ENCODE measurements around the gene ARCN1.

The ARCN1 gene

DNA sequence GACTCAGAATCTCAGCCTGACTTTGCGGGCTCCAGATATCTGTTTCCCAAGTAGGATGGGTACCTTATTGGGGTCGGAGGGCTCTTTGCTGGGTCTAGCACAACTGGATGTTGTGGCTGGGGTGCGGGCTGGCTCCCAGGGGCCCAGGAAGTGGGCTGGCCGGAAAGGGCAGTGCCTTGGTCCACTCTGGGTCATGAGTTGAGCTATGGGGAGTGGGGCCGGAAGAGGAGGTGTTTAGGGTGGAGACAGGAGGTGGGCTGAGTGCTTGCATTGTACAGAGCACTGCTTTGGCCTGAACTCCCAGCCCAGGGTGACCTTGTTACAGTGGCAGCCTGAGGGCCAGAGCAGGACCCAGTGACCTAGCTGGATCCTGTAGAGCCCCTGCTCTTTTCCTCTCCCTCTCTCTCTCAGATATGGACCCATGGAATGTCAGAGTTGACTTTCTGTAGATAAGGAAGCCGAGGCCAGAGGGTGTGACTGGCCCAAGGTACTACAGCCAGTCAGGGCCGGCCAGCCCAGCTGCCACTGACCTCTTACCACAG is 48.4 kb downstream of the ARCN1 start:
- no peak for DNase-seq (ENCODE audit: low read depth in 3 of 3, low spot score in 1 of 3)

DNA sequence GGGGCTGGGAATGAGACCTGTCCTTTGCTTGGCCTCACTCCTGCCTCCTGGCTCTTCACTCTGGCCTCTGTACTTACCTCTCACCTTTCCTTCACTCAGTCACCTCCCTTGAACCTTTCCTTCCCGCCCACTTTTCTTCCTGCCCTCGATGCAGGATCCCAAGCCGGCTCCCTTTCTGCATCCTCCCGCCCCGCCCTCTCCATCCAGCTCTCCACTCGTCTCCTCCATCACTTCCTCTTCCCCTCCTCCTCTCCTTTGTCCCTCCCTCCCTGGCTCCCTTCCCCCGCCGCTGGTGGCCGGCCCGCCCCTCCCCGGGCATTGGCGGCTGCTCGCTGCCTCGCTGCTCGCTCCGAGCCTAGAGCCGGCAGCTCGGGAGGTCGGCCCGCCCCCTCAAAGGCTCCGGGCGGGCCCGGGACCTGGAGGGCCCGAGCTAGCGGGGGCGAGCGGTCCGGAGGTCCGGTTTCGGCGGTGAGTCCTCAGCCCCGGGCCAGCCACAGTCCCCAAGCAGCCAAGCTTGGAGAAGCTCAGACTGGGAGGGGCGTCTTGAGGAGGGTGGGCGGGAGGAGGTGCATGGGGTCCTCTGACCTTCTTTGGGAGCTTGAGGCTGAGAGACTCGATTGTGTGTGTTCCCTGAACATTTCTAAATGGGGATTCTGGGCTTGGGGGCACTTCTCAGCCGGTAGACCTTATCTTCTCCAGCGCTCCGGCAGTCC is 49.0 kb downstream of the ARCN1 start:
- peak in 1 of 3 donors; percentile 8 for DNase-seq (ENCODE audit: low read depth in 3 of 3, low spot score in 1 of 3)

DNA sequence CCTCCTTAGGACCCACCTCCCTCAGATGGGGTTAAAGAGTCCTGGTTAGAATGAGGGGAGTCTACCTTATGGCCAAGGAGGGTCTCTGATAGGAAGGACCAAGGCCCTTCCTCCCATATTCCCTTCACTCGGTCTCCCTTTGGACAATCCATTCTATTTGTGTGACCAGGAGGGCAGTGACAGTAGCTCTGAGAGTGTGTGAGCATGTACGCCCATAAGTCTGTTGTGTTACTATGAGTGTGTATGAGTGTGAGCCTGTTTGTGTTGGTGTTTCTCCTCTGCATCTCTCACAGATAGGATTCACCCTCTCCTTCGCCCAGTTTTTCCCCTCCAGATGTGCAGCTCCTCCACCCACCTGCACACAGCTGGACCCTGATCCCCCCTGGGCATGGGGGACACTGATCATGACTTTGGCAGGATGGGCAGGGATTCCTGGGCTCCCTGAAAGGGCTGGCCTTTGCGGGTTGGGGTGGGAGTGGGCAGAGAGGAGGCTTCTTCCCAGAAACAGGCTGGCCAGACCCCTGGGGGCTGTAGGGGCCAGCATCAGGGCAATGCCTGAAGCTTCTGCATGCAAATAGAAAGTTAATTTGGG is 49.7 kb downstream of the ARCN1 start:
- DNase-seq (ENCODE audit: low read depth in 3 of 3, low spot score in 1 of 3) = no peak

DNA sequence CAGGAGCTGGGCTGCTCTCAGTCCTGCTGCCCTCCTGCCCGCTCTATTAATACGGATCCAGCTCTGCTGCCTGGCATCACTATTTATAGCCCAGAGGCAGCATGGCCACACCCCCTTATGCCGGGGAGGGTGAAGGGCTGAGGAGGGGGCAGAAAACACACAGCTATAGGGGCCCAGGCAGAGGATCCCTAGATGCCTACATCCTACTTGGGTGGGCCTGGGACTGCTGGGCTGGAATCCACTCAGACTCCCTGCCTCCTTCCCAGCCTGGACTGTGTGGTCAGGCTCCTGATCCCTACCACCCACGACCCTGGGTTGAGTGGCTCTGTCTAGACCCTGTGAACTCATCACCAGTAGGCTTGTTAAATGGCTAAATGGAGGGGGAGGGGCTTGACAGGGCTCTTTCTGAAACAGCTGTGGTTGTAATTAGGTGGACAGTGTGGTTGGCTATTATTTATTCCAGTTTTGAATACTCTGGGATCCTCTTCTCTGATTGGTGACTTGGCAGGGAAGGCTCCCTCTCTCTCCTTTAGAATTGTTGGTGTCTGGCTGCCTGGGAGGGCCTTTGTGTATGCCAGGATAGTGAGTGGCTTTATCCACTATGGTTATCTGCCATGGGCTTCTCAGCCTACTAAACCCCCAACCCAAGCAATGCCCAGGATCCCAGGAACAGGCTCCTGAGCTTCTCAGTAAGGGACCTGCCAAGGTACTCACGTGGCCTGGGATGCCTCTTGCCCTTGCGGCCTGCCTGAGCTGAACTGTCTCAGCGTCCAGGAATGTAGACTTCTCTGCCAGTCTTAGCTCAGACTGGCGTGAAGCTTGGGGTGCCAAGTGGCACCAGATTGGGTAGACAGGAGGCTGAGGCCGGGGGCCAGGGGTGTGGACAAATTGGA is 50.4 kb downstream of the ARCN1 start:
- DNase-seq (ENCODE audit: low read depth in 3 of 3, low spot score in 1 of 3) = no peak

GRCh38 chr11:118623269-118623655 is 51.1 kb downstream of the ARCN1 start:
- no peak for DNase-seq (ENCODE audit: low read depth in 3 of 3, low spot score in 1 of 3)

GRCh38 chr11:118625036-118625690 is 53.0 kb downstream of the ARCN1 start:
- DNase-seq (ENCODE audit: low read depth in 3 of 3, low spot score in 1 of 3) = no peak

- no peak for DNase-seq (ENCODE audit: low read depth in 3 of 3, low spot score in 1 of 3)
These were observed 53.8 kb downstream of the ARCN1 start for GRCh38 chr11:118625976-118626375.

DNA sequence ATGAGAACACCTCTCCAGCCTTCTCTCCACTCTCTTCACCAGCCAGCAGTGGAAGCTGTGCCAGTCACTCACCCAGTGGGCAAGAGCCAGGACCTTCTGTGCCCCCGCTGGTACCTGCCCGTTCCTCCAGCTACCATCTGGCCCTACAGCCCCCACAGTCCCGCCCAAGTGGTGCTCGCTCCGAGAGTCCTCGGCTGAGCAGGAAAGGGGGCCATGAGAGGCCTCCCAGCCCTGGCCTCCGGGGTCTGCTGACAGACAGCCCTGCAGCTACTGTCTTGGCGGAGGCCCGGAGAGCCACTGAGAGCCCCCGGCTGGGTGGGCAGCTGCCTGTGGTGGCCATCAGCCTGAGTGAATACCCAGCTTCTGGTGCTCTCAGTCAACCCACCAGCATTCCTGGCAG is 55.4 kb downstream of the ARCN1 start:
- DNase-seq (ENCODE audit: low read depth in 3 of 3, low spot score in 1 of 3) = no peak

- DNase-seq (ENCODE audit: low read depth in 3 of 3, low spot score in 1 of 3) = no peak
These were observed 55.8 kb downstream of the ARCN1 start for GRCh38 chr11:118628031-118628430.

DNA sequence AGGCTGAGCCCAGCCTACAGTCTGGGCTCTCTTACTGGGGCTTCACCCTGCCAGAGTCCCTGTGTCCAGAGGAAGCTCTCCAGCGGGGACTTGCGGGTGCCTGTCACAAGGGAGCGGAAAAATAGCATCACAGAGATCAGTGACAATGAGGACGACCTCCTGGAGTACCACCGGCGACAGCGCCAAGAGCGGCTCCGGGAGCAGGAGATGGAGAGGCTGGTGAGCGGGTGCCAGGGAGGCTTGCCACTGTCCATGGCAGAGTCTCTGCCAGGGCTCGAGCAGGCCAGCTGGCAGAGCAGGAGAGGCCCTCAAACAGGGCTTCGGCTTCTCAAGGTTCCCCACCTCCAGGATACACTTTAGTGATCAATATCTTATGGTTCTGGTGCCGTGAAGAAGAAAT is 56.2 kb downstream of the ARCN1 start:
- DNase-seq (ENCODE audit: low read depth in 3 of 3, low spot score in 1 of 3) = no peak

GRCh38 chr11:118628861-118629549 is 56.8 kb downstream of the ARCN1 start:
- DNase-seq (ENCODE audit: low read depth in 3 of 3, low spot score in 1 of 3) = no peak

GRCh38 chr11:118629761-118630661 is 57.8 kb downstream of the ARCN1 start:
- no peak for DNase-seq (ENCODE audit: low read depth in 3 of 3, low spot score in 1 of 3)

DNA sequence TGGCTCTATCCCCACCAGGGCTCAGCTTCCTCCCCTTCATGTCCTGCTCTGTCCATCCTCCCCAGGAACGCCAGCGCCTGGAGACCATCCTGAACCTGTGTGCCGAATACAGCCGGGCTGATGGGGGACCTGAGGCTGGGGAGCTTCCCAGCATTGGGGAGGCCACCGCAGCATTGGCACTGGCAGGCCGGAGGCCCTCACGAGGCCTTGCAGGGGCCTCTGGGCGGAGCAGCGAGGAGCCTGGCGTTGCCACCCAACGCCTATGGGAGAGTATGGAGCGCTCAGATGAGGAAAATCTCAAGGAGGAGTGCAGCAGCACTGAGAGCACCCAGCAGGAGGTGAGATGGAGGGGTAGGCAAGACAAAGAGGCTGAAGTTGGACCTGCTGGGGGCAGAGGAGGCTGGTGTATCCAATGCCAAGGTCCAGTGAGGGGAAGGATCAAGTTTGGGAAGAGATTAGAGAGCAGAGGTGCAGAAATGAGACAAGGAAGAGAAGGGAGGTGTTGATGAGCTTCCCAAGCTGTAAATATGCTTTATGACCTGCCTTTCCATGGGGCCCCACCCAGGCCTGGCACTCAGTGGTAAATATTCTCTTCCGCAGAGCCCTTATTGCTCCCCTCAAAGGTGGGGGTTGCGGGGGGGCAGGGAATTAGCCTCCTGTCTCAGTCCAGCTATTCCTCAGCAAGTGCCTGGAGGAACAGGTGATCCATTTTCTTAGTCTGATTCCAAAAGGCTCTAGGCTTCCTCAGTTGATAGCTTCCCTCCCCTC is 59.1 kb downstream of the ARCN1 start:
- DNase-seq (ENCODE audit: low read depth in 3 of 3, low spot score in 1 of 3) = no peak

DNA sequence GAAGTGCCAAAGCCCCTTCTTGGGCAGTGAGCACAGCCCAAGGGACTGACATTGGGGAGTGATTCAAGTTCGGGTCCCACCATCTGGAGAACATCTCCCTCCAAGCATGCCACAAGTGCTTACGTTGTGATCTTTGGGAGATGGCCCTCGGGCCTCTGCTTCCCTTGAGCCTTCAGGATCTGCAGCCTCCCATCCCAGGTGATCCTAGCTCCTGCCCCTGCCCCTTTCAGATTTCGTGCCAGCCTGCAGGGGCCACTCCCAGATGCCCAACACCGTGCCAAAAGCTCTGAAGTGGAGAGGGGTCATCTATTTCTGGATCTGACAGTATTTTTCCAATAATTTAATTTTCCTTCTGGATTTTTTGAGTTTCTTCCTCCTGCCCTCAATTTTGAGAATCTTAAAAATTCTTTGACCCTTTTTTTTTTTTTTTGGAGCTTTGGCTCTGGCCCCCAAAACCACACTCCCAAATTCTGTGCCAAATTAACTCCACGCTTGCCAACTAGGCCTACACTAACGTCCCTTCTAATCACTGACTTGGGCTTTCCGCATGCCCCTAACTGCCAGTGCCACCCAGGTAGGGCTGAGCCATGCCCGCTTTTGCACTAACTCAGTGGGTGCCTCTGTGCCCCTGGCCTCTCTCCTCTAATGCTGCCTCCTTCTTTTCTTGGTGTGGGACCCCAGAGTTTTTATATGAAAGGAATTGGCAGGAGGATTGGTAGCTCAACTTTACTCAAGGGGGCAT is 60.5 kb downstream of the ARCN1 start:
- DNase-seq (ENCODE audit: low read depth in 3 of 3, low spot score in 1 of 3) = no peak

- DNase-seq (ENCODE audit: low read depth in 3 of 3, low spot score in 1 of 3) = no peak
These were observed 61.1 kb downstream of the ARCN1 start for GRCh38 chr11:118633319-118633690.

DNA sequence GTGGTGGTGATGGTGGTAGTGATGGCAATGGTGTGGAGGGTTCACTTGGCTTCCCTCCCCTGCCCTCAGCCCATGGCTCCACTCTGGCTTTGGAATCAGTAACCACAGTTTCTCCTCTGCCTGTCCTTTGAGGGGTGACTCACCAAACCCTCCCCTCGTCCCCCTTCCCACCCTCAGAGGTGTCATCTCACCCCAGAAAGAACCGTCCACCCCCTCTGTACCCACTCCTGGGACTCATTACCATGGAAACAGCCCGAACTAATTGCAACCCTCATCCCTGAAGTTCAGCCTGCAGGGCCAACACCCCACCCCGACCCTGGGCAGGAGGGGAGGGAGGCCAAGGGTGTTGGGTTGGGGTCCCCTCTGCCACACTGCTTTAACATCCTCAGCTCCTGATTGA is 61.8 kb downstream of the ARCN1 start:
- no peak for DNase-seq (ENCODE audit: low read depth in 3 of 3, low spot score in 1 of 3)

DNA sequence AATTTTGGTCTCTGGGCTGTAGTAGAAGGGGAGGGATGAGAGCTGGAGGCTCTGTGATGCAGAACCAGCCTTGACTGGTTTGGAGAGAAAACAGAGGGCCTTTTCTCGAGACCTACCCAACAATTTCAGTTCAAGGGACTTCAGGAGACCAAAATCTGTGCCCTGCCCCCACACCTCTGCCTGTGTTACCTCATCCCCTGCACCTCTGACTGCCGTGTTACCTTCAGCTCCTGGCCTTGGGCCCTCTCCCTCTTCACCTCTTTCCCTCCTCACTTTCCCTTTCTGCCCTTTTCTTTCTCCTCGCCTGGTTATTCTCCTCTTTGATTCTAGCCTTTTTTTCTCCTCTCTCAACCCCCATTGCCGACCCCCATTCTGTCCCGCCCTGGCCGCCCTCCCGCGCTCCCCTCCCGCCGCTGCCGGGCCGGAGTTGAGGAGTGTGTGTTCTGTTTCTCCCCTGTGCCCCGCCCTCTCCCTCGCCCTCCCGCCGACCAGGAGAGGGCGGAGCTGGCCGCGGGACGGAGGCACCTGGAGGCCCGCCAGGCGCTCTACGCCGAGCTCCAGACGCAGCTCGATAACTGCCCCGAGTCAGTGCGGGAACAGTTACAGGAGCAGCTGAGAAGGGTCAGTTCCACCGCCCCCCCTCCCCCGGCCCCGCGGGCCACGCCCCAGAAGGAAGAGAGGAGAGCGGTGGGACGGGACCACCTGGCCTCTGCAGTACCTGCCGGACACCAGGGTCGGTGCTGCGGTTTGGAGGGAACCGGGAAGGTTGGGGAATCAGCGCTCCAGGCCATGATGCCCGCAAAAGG is 62.4 kb downstream of the ARCN1 start:
- no peak for DNase-seq (ENCODE audit: low read depth in 3 of 3, low spot score in 1 of 3)

- no peak for DNase-seq (ENCODE audit: low read depth in 3 of 3, low spot score in 1 of 3)
These were observed 63.0 kb downstream of the ARCN1 start for GRCh38 chr11:118635237-118635591.
